IPS-15b (cell line): ENCODE measurements around the gene KEAP1.

ENCODE experiments used
- H3K27me3 ChIP-seq: one replicate; pipeline ENCODE4 v1.6.1; 2013; ENCODE audit warnings: low read length; ENCODE audit not compliant: control insufficient read depth, insufficient read depth
- H3K36me3 ChIP-seq: one replicate; pipeline ENCODE4 v1.6.1; 2013; ENCODE audit warnings: low read length; ENCODE audit not compliant: control insufficient read depth, insufficient read depth
- H3K4me1 ChIP-seq: one replicate; pipeline ENCODE4 v1.6.1; 2013; ENCODE audit warnings: mild to moderate bottlenecking, low read length; ENCODE audit not compliant: control insufficient read depth, insufficient read depth
- H3K4me3 ChIP-seq: one replicate; pipeline ENCODE4 v1.5.1; 2013; ENCODE audit warnings: low read depth, low read length
- H3K9ac ChIP-seq: one replicate; pipeline ENCODE4 v1.6.1; 2013; ENCODE audit warnings: low read depth, mild to moderate bottlenecking, low read length
- H3K9me3 ChIP-seq: one replicate; pipeline ENCODE4 v1.6.1; 2013; ENCODE audit warnings: mild to moderate bottlenecking, low read length; ENCODE audit not compliant: control insufficient read depth, insufficient read depth

KEAP1 gene

DNA sequence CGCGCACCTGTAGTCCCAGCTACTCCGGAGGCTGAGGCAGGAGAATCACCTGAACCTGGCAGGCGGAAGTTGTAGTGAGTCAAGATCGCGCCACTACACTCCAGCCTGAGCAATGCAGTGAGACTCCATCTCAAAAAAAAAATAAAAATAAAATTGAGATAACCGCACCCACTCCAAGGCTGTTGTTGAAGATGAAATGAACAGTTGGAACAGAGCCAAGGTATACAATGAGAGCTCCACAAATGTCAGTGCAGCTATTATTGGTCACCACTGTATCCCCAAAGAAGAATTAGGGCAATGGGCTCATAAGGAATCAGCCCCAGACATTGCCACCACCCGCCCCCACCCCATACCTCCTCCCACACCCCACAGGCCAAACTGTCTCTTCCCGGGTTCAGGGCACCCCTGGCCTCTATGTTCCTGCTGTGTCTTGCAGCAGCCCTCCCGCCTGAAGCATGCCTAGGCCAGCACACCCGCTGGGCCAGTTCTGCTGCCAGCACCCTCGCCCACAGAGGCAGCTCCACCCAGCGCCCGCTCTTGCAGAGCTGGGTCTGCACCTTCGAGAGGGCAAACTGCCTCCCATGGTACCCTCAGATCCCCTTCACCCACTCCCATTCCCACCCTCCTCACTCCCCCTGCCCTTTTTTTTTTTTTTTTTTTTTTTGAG is 17.6 kb upstream of the KEAP1 start:
- Histone ChIP-seq H3K4me3 (no peak overlapping the region), H3K9me3 (no peaks in the 10 kb centered on the region), H3K36me3 (no peaks in the 10 kb centered on the region), H3K27me3 (peaks cover 37% of the 10 kb centered on the region), H3K9ac (no peak overlapping the region), H3K4me1 (no peaks in the 10 kb centered on the region)

DNA sequence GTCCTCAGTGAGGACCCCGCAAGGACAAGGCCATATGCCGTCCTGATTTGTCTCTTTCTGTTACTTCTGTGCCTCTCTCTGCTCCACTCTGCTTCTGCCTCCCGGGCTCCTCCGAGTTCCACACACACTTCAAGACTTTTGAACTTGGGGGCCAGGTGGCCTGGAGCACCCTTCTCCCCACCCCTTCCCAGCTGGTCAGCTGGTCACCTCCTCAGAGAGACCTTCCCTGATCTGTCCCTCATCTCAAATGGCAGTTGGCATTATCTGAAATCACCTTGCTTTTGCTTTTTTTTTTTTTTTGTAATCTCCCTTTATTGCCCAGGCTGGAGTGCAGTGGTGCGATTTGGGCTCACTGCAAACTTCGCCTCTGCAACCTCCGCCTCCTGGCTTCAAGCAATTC is 16.3 kb upstream of the KEAP1 start:
- Histone ChIP-seq H3K4me1 (no peaks in the 10 kb centered on the region), H3K9me3 (no peaks in the 10 kb centered on the region), H3K36me3 (no peaks in the 10 kb centered on the region), H3K9ac (no peak overlapping the region), H3K4me3 (no peak overlapping the region), H3K27me3 (peaks cover 51% of the 10 kb centered on the region)

DNA sequence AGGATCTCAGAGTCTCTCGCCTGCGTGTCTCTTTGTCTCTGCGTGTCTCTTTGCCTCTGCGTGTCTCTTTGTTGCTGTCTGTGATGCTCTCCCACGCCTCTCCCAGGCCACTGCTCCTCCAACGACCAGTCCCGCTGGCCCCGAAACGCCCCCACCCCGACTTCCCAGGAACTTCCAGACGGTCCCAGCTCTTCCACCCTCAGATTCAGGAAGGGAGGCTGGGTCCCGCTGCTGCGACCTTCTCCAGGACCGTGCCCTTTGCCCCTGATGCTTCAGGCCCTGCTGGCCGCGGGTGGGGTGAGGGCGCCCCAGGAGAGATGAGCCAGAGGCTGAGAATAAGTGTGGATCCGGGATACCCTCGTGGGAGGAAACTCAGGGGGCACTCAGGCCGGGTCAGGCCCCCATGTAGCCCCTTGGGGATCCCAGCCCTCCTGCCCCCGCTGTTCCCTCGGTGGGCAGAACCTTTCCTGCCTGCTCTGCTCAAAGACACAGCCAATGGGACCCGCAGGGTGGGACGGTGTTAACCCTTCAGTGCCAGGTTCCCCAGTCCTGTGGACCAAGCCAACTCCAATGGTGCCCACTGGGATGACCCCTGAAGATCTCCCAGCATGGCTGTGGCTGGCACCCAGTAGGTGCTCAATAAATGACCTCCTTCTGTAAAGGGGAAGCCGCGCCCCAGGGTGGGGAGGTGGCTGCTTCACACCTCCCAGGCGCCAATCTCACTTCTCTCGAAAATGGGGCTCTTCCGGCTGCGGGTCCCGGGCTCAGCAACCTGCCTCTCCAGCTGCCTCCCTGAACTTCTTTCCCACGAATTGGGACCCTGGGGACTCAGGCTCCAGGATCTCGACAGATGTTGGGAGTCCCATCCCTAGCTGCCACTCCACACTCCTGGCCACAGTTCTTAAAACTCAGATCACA is 15.5 kb upstream of the KEAP1 start:
- Histone ChIP-seq H3K27me3 (peaks cover 58% of the 10 kb centered on the region), H3K9me3 (no peaks in the 10 kb centered on the region), H3K4me1 (no peaks in the 10 kb centered on the region), H3K4me3 (peak overlapping the region; percentile 76), H3K9ac (no peak overlapping the region), H3K36me3 (no peaks in the 10 kb centered on the region)

DNA sequence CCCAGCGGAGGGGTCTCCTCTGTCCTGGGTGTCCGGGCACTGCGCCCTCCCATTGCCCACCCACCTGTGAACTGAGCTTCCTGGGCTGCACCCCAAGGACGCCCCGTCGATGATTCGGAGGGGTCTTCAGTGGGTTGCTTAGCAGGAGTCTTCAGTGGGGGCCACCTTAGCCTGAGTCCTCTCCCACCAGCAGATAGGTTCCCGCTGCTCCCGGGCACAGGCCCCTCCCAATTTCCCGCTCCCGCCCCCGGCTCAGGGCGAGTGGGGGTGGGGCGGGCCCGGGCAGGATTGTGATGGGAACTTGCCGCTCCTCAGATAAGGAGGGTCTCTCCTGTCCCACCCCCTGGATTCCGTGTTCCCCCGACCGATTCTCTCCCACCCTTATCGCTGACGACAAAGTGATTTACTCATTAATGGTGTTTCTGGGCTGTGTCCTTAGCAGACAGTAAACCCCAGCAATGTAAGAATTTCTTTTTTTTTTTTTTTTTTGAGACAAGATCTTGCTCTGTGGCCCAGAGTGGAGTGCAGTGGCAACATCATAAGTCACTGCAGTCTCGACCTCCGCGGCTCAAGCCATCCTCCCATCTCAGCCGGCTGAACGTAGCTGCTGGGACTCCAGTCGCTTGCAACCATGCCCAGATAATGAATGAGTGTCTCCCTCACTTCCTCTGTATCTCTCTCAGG is 14.7 kb upstream of the KEAP1 start:
- Histone ChIP-seq H3K9me3 (no peaks in the 10 kb centered on the region), H3K27me3 (peaks cover 66% of the 10 kb centered on the region), H3K4me3 (peak overlapping the region; percentile 76), H3K4me1 (no peaks in the 10 kb centered on the region), H3K36me3 (no peaks in the 10 kb centered on the region), H3K9ac (peak overlapping the region; percentile 24)

DNA sequence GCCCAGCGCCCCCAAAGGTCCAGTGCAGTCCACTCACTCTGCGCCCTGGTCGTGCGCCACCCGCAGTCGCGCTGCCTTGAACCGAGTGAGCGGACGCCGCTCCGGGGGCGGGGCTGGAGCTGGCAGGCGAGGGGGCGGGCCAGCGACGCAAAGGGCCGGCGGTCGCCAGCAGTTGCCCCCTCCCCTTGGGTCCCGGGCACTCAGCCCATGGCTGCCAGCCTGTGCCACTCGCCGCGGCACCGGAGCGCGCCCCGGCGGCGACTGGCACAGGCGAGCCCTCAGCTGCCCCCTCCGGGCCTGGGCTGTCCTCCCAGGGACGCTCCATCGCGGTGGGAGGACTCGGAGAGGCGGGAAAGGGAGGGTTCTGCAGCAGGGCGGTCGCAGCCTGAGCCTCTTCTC is 14.2 kb upstream of the KEAP1 start, which contains the start of gene S1PR5:
TSS of gene S1PR5 (minus strand) at position 87 of the 399 bp plus-strand sequence. CDS start 2,436 bp downstream, outside the sequence.
- peaks cover 72% of the 10 kb centered on the region for H3K27me3 ChIP-seq
- no peaks in the 10 kb centered on the region for H3K9me3 ChIP-seq
- no peaks in the 10 kb centered on the region for H3K4me1 ChIP-seq
- no peaks in the 10 kb centered on the region for H3K36me3 ChIP-seq
- peak within 1 kb of the TSS; percentile 54 for H3K9ac ChIP-seq
- H3K4me3 ChIP-seq: peak within 1 kb of the TSS; percentile 76

DNA sequence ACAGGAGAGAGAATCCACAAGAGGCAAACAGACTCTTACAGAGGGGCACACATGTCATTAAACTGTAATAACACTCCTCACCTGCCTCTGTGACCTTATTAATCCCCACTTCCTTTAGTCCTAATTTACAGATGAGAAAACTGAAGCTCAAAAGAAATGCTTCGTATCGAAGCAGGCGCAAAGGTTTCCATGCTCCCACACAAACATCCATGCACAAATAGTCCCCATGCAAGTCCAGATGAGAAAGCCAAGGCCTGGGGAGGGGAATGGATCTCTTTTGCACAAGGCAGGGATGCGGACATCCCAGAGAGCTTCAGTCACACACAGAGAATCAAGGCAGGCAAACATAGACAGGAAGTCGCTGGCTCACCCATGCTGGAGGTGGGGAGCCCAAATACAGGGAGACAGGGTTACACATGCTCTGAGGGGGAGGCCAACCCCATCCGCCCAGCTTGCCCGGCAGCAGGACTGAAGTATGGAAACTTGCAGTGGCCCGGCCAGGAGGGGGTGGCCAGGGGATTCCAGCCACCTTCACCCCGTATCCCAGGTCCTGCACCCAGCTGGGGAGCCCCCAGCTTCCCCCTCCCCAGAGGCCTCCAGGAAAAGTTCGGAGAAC is 13.6 kb upstream of the KEAP1 start:
- Histone ChIP-seq H3K9ac (peak overlapping the region; percentile 54), H3K9me3 (no peaks in the 10 kb centered on the region), H3K4me3 (peak overlapping the region; percentile 76), H3K36me3 (no peaks in the 10 kb centered on the region), H3K4me1 (no peaks in the 10 kb centered on the region), H3K27me3 (peaks cover 76% of the 10 kb centered on the region)

DNA sequence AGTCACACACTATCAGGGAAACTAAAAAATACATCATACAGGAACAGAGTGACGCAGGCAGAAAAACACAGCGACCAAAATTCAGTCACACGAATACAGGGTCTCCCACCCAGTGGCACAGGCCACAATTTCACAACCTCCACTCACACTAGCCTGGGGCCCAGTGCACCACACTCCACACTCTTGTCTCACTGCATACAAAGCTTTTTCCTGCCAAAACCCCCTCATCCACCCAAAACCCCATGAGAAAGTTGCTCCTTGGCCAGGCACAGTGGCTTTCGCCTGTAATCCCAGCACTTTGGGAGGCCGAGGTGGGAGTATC is 12.9 kb upstream of the KEAP1 start:
- peaks cover 76% of the 10 kb centered on the region for H3K27me3 ChIP-seq

DNA sequence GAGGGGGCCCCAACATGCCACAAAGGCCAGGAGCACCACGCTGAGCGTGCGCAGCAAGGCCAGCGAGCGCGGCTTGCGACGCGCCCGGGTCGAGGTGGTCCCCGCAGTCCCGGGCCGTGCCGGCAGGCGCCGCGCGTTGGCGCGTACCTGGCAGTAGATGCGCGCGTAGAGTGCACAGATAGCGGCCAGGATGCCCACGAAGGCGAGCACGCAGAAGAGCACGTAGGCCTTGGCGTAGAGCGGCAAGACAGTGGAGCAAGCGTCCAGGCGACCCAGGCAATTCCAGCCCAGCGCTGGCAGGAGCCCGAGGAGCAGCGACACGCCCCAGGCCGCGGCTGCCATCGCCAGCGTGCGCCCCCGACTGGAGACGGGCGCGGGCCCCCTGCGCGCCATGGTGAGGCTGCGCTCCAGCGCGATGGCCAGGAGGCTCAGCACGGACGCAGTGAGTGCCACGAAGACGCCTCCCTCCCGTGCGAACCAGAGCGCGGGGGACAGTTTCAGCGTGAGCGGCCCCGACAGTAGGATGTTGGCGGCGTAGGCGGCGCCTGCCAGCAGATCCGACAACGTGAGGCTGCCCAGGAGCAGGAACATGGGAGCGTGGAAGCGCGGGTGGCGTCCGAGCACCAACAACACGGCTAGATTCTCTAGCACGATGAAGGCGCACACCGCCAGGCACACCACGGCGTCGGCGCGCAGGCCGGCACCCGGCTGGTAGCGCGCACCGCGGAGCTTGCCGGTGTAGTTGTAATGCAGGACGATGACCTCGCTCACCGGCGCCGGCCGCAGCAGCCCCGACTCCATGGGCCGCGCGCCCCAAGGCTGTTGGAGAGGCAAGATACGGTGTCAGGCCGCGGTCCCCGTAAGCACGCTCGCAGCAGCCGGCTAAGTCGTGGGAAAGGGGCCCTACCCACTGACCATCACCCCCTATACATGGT is 11.3 kb upstream of the KEAP1 start:
- peak overlapping the region; percentile 61 for H3K4me3 ChIP-seq
- no peaks in the 10 kb centered on the region for H3K36me3 ChIP-seq
- peaks cover 75% of the 10 kb centered on the region for H3K27me3 ChIP-seq
- no peaks in the 10 kb centered on the region for H3K9me3 ChIP-seq
- H3K4me1 ChIP-seq: no peaks in the 10 kb centered on the region
- H3K9ac ChIP-seq: peak overlapping the region; percentile 47

More for the DNA sequence above, 12.9 kb upstream of the KEAP1 start:
- no peaks in the 10 kb centered on the region for H3K9me3 ChIP-seq
- no peaks in the 10 kb centered on the region for H3K36me3 ChIP-seq
- H3K9ac ChIP-seq: no peak overlapping the region
- H3K4me3 ChIP-seq: no peak overlapping the region
- no peaks in the 10 kb centered on the region for H3K4me1 ChIP-seq

DNA sequence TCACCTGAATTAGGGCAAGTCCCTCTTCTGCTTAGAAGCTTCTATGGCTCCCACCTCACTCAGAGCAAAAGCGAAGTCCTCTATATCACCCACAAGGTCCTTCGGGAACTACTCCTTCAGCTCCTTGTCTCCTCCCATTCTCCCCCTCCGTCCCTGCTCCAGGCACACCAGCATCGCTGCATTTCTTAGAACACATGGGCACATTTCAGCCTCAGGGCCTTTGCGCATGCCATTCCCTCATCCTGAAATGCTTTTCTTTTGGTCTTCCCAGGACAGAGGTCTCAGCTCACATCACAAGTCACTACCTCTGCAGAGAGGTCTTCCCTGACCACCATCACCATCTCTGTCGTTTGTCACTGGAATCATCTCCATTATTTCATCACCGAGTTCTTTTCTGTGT is 10.1 kb upstream of the KEAP1 start:
- H3K9ac ChIP-seq: no peak overlapping the region
- no peaks in the 10 kb centered on the region for H3K4me1 ChIP-seq
- peak overlapping the region; percentile 61 for H3K4me3 ChIP-seq
- no peaks in the 10 kb centered on the region for H3K36me3 ChIP-seq
- no peaks in the 10 kb centered on the region for H3K9me3 ChIP-seq
- H3K27me3 ChIP-seq: peaks cover 62% of the 10 kb centered on the region

DNA sequence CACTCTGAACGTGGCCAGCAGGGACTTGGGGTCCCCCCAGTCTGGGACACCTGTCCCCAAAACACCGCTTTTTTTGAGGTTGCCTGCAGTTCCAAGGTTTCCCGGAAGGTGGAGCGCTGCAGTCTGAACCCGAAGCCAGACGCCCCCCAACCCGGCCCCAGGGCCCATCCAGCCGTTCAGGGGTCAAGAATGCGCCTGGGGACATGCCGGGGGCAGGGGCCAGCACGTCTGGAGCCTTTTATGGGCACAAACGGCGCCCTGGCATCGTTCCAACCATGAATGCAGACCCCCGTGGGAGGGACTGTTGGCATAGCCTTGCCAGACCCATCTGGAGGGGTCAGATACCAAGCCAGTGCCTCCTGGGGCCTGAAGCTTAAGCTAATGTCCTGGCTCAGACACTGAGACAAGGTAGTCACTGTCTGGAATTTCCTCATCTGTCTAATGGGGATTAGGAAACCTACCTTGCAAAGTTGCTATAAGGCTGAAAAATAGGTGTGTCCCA is 7.2 kb upstream of the KEAP1 start:
- Histone ChIP-seq H3K36me3 (no peaks in the 10 kb centered on the region), H3K9ac (no peak overlapping the region), H3K4me1 (no peaks in the 10 kb centered on the region), H3K27me3 (peaks cover 35% of the 10 kb centered on the region), H3K9me3 (no peaks in the 10 kb centered on the region), H3K4me3 (no peak overlapping the region)
